Endothelial cell (in vitro differentiated cells): Measurements from ENCODE around the gene UNC13C. TPM values are rescaled to one million over a fixed set of nuclear protein-coding genes. Genes with fewer than 3 reads are reported as not detected.

Experiments
- DNase-seq: peaks from one replicate; pipeline ENCODE4 v3.0.0; 2021; ENCODE audit warnings: low spot score
- H3K27ac Mint-ChIP-seq: one replicate; pipeline ENCODE4 v1.8.0; 2021; ENCODE audit warnings: mixed read lengths, inconsistent platforms; ENCODE audit not compliant: unreplicated experiment
- H3K27me3 Mint-ChIP-seq: one replicate; pipeline ENCODE4 v1.8.0; 2021; ENCODE audit warnings: mild to moderate bottlenecking, moderate library complexity, mixed read lengths, inconsistent platforms; ENCODE audit not compliant: unreplicated experiment
- H3K36me3 Mint-ChIP-seq: one replicate; pipeline ENCODE4 v1.8.0; 2021; ENCODE audit warnings: mild to moderate bottlenecking, low read depth, mixed read lengths, inconsistent platforms; ENCODE audit not compliant: unreplicated experiment
- H3K4me1 Mint-ChIP-seq: one replicate; pipeline ENCODE4 v1.8.0; 2021; ENCODE audit warnings: mild to moderate bottlenecking, mixed read lengths, inconsistent platforms; ENCODE audit not compliant: unreplicated experiment
- H3K4me3 Mint-ChIP-seq: one replicate; pipeline ENCODE4 v1.8.0; 2021; ENCODE audit warnings: mild to moderate bottlenecking, mixed read lengths, inconsistent platforms; ENCODE audit not compliant: unreplicated experiment
- H3K9me3 Mint-ChIP-seq: one replicate; pipeline ENCODE4 v1.8.0; 2021; ENCODE audit warnings: mixed read lengths, inconsistent platforms; ENCODE audit not compliant: unreplicated experiment
- total RNA-seq: library from RNA; stranded (reverse); fragmentation: NEBNext Ultra II Directional; extraction: Animal tissue kit (Norgen Biotek cat#: 25700); gene quantifications from one replicate; pipeline ENCODE4 v1.2.1, GENCODE V29; 2021; ENCODE audit not compliant: unreplicated experiment
- TF ChIP-seq, protein P1 (sequence below): fragments of 200-600 bp; sonication (generic); IDR thresholded peaks from one replicate; pipeline ENCODE4 v1.5.0; 2021; ENCODE audit warnings: antibody characterized with exemption; ENCODE audit not compliant: unreplicated experiment

The UNC13C gene
- total RNA-seq, 1 donor from 2014 or later = 0.08 TPM

DNA sequence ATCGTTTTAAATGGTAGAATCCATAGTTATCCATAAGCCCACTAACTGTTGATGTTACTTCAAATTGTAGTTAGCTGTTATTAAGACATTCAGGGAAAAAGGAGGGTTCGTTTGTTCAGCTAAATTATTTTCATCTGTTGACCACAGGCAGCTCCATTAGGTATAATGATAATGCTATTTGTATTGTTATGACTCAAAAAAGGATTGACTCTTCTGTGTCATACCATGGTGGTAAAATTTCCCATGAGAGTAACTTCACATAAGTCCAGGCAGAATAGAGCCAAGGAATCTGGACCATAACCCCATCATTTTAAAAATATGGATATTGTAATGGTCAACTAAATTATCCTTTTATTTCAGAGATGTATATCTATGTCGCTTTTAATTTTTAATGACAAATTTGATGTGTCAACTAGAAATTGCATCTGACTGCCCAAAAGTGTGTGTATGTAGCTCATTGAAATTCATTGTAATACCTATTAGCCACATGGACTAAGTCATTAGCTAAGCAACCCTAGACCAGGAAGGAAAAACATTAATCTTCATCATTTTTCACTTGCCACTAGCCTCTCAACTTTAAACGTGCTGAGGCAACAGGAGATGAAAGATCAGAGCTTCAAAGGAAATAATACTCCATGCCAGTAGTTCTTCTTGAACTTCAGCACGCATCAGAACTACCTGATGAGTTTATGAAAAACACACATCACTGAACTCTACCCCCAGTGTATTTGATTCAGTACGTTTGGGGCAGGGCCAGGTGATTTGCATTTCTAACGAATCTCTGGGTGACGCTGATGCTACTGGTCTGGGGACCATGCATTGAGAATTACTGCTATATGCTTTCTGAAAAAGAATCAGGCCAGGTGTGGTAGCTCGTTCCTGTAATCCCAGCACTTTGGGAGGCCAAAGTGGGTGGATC, 537.7 kb downstream of the UNC13C start:
- no peak overlapping the region for H3K27ac Mint-ChIP-seq
- no peaks in the 10 kb centered on the region for H3K9me3 Mint-ChIP-seq
- no peaks in the 10 kb centered on the region for H3K27me3 Mint-ChIP-seq
- no peak overlapping the region for H3K4me3 Mint-ChIP-seq
- peaks cover 11% of the 10 kb centered on the region for H3K4me1 Mint-ChIP-seq
- H3K36me3 Mint-ChIP-seq = no peaks in the 10 kb centered on the region
- no peak for DNase-seq
- TF ChIP-seq, protein P1, sequence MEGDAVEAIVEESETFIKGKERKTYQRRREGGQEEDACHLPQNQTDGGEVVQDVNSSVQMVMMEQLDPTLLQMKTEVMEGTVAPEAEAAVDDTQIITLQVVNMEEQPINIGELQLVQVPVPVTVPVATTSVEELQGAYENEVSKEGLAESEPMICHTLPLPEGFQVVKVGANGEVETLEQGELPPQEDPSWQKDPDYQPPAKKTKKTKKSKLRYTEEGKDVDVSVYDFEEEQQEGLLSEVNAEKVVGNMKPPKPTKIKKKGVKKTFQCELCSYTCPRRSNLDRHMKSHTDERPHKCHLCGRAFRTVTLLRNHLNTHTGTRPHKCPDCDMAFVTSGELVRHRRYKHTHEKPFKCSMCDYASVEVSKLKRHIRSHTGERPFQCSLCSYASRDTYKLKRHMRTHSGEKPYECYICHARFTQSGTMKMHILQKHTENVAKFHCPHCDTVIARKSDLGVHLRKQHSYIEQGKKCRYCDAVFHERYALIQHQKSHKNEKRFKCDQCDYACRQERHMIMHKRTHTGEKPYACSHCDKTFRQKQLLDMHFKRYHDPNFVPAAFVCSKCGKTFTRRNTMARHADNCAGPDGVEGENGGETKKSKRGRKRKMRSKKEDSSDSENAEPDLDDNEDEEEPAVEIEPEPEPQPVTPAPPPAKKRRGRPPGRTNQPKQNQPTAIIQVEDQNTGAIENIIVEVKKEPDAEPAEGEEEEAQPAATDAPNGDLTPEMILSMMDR = no peak

DNA sequence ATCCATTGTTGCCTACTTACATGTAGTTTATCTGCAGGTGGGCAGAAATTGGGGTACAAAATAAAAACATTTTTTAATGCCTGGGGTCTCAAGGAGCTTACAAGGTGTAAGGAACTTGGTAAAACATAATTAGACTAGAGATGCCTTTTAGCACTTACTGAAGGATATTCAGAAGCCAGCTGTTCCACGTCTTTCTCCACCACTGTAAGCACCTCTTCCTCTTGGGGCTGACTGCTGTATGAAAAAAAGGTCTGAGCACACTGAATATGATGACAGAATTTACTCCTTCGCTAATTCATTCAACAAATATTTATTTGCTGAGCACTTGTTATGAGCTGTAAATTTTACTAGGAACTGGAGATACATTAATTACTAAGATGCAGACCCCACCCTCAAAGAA, 539.1 kb downstream of the UNC13C start:
- Mint-ChIP-seq H3K4me1 (peaks cover 11% of the 10 kb centered on the region), H3K9me3 (no peaks in the 10 kb centered on the region), H3K36me3 (no peaks in the 10 kb centered on the region), H3K4me3 (no peak overlapping the region), H3K27ac (no peak overlapping the region), H3K27me3 (no peaks in the 10 kb centered on the region)
- TF ChIP-seq, protein P1 = no peak
- DNase-seq = no peak

DNA sequence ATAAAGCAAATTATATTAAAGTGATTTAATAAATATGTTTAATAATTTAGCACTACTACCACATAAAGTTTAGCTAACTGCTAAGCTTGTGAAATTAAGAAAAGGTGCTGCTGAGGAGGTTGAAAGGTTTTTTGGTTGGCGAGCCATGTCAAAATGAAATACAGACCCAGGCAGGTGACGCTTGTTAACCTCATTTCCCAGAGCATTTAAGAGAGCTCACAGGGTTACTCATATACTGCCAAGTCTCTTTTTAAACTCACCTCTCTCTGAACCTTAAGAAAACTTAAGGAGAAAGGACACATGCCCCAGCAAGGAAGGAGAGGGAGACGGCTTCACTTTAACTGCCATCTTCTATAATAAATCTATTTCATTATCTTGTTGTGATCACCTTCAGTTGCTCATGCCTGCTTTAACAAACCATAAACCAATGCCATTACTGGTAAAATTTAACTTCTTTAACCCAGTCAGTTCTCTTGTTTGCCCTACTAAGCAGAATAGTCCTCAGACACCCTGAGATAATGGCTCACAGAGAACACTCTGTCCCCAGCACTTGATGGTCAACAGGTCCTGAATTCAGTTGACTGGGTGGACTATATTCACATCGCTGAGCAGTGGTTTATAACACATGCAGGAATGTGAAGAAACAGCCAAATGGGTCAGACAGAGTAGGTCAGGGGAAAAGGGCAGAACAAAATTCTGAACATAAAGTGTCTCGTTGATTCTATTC, 540.1 kb downstream of the UNC13C start:
- Mint-ChIP-seq H3K4me1 (peaks cover 11% of the 10 kb centered on the region), H3K4me3 (no peak overlapping the region), H3K27me3 (no peaks in the 10 kb centered on the region), H3K36me3 (no peaks in the 10 kb centered on the region), H3K27ac (no peak overlapping the region), H3K9me3 (no peaks in the 10 kb centered on the region)
- no peak for DNase-seq
- TF ChIP-seq, protein P1 = no peak

DNA sequence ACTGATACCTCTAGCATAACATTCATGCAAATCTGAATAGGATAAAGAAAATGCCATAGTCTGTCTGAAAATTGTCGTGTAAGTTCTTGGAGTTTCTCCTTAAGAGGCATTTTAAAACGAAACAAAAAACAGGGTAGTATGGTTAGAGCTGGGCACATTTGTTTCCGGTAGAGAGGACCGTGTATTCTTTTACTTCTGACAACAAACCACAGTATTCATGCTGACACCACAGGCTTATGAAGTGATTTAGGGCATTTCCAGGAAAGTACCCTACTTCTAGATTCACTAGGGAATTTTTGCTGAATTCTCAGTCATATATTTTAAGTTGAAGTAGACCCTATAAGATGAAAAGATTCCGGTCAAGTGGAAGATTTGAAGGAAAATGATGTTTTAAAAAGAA, 541.3 kb downstream of the UNC13C start:
- TF ChIP-seq, protein P1 = no peak
- Mint-ChIP-seq H3K4me3 (no peak overlapping the region), H3K36me3 (no peaks in the 10 kb centered on the region), H3K4me1 (peaks cover 11% of the 10 kb centered on the region), H3K9me3 (no peaks in the 10 kb centered on the region), H3K27ac (no peak overlapping the region), H3K27me3 (no peaks in the 10 kb centered on the region)
- no peak for DNase-seq

DNA sequence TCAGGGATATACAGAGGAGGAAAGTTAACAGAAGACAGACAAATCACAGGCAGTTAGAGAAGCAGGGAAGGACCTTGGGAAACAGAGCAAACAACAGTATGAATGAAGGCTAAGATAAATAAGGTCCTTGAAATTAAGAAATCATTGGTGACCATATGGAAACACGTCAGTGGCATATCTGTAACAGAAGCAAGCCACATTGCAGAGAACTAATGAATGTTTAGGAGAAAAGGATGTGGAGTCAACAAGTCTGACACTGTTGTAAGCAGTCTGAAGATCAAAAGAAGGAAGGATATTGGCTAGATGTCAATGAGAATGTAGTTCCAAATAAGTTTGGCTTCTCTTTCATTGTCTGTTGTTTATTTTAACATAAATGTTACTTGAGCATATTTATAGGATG, 542.4 kb downstream of the UNC13C start:
- Mint-ChIP-seq H3K36me3 (no peaks in the 10 kb centered on the region), H3K4me1 (peaks cover 11% of the 10 kb centered on the region), H3K4me3 (no peak overlapping the region), H3K9me3 (no peaks in the 10 kb centered on the region), H3K27me3 (no peaks in the 10 kb centered on the region), H3K27ac (no peak overlapping the region)
- TF ChIP-seq, protein P1 = no peak
- no peak for DNase-seq
